Measurements from ENCODE around the gene CASP4. TPM values are rescaled to one million over a fixed set of nuclear protein-coding genes. Genes with fewer than 3 reads are reported as not detected.

Gene CASP4
- total RNA-seq, 2 donors from 2014 or later = 43.5 to 57.3 TPM

DNA sequence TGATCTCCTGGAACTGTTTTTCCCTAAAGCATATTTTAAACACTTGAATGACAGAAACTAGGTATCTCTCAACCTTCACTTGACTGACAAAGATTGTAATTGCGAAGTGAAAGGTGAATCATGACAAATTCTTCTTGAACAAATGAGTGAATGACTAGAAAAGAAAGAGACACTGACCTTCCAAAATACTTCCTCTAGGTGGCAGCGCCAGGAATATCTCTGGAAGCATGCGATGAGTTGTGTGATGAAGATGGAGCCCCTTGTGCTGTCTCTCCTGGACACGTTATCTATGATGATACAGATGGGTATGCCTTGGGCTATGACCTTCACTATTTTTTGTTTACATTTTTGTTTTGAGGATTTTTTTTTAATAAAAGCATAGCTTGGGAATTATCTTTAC lies 63.1 kb downstream of the CASP4 start:
- DNase-seq (ENCODE audit: low spot score) = no peak
- intact Hi-C loops (cut with DNase I) = no loop called here

DNA sequence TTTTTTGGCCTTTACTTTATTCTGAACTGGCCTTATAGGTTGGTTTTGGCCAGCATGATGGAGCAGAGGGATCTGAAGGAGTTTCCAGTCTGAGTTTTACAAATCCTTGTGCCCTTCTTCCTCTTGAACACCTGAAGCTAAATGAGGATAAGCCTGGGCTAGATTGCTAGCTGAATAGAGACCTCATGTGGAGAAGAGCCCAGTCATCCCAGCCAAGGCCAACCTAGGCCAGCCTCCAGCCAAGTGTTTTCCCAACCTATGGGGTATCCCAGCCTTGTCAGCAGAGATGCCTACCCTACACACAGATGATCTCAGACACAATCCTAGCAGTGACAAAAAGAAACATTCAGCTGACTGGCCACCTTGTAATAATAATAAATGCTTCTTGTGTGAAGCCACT lies 69.1 kb downstream of the CASP4 start:
- intact Hi-C loops (cut with DNase I) = no loop called here

DNA sequence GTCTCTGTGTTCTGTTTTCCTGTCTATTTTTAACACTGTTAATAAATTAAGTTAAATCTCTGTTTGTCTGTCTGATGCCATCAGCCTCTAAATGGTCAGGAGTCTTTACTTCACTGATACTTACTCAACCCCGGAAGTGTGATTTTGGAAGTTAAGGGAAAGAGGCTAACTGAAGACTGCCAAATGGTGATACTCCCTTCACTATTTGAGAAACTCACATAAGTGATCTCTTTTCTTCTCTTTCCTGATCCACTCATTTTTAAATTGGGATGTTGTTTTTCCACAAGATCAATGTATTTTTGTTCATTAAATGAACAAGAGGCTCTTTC lies 69.7 kb downstream of the CASP4 start:
- no peak for DNase-seq (ENCODE audit: low spot score)
- intact Hi-C loops (cut with DNase I) = no loop called here

More for the DNA sequence above, 69.1 kb downstream of the CASP4 start:
- DNase-seq (ENCODE audit: low spot score) = no peak

DNA sequence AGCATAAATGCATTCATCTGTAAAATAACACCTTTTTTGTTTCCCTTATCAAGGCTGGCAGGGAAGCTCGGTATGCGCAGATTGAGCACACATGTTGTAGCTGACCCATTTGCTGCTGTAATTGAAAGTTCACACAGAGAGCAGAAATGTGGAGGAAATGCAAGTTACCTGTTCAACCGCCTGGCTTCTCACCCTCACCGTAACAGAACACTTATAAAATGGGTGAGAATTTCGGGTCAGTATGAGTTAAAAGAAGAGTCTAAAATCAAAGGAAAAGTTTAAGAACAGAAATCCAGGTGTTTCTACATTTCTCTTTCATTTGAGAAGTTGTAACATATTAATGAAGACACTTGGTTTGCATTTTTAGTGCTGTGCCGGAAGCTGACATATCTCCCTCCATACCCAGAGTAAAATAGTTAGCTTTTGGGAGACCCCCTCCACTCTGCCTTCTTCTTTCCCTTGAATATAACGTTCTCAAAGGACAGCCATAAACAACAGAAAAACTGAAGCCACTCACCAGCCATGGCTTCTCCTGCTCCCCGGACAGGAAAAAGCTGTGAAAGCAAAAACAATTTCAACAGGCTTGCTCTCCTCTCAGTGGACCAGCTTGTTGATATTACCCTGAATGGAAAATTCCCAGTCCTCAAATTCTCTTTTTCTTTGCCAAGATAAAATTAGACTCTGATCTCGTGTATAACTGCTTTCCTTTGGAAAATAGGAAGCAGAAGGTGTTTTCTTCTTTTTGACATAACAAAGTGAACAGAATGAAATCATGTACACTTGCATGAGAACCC lies 70.3 kb downstream of the CASP4 start, which contains the start of gene CASP12:
Gene CASP12, minus strand, starts transcription at position 570 of the 794 bp plus-strand sequence.
- DNase-seq (ENCODE audit: low spot score) = no peak
- intact Hi-C loops (cut with DNase I) = no loop called here

DNA sequence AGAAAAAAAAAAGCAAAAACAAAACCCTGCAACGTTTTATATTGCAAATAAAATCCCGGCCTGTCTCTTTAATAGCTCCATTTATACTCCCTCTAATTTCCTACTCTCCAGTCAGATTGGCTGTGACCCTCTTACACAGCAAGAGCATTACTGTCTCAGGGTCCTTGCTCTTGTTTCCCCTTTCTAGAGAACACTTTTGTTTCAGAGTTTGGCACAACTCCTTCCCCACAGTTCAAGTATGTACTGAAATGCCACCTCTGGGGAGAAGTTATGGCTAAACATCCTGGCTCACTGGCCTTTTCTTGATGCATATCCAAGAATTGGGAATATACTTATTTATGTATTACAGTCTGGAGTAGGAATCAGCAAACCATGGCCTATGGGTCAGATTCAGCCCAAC lies 72.7 kb downstream of the CASP4 start:
- DNase-seq (ENCODE audit: low spot score) = no peak
- intact Hi-C loops (cut with DNase I) = no loop called here

DNA sequence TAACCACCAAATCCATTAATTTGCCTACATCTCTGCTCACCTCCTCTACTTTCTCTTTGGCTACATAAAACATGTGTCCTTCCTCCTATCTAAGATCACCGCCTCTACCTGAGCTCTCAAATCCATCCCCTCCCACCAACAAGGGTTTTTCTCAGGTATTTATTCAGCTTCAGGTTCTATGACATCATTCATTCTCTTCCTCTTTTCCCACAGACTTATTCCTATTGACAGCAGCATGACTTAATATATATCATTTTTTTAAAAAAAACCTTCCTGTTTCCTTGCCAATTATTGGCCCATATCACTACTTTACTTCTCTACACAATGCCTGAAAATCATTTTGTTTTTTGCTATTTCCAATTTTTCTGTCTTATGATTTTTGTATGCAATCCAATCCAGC lies 74.5 kb downstream of the CASP4 start:
- DNase-seq (ENCODE audit: low spot score) = no peak
- intact Hi-C loops (cut with DNase I) = no loop called here

Other genes starting within 250 kb of the CASP4 start
- gene CASP12, start 70.1 kb downstream of the CASP4 start, total RNA-seq = 1 to 10 TPM; 1.5 to 2.0 TPM
- under 1 TPM; 0.24 to 0.42 TPM for gene CASP5, start 54.6 kb upstream of the CASP4 start, total RNA-seq
- 10 to 100 TPM; 14.9 to 16.3 TPM for gene CASP1, start 66.6 kb upstream of the CASP4 start, total RNA-seq
- 10 to 100 TPM in 1 of 2 donors, 1 to 10 TPM in 1; 7.3 to 13.2 TPM for gene CARD16, start 76.8 kb upstream of the CASP4 start, total RNA-seq
- gene CARD18, start 171.2 kb upstream of the CASP4 start, total RNA-seq = not detected

All from posterior vena cava (tissue), 2 donors.